GM13976 (cell line): ENCODE data around the gene ZFTA.
A peak's percentile ranks its signal among the peaks of the same experiment; 100 is the strongest.

Experiments used
- DNase-seq: peaks from one replicate; pipeline ENCODE4 v3.0.0; 2012; ENCODE audit warnings: low spot score
- in situ Hi-C: fragments of 300-500 bp; cut with MboI; formaldehyde crosslinking; loops from one replicate; pipeline ENCODE4 v1.12.0; 2022; ENCODE audit warnings: low sequenced_read_pairs, mixed read lengths, inconsistent platforms; ENCODE audit not compliant: unreplicated experiment
- TF ChIP-seq, protein P1 (sequence below): IDR thresholded peaks from 2 replicates; pipeline ENCODE4 v1.5.1; 2012; ENCODE audit warnings: borderline replicate concordance, mild to moderate bottlenecking; ENCODE audit not compliant: insufficient read depth; ENCODE audit errors: extremely low read depth, missing control alignments, control extremely low read depth

The ZFTA gene

DNA sequence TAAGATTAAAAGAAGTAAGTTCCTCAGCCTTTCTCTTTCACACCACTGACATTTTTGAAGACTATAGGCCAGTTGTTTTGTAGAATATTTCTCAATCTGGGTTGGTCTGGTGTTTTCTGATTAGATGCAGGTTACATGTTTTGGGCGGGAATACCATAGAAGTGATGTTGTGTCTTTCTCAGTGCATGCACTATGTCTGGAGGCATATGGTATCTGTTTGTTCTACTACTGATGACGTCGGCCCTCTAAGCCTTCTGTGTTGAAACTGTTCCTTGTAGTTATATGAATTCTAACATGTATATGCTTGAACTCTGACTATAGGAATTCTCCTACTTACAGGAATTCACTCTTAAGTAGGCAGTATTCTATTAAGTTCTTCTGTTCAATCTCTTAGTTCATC lies 21.6 kb downstream of the ZFTA start:
- no peak for DNase-seq
- in situ Hi-C loops = no loop called here
- TF ChIP-seq, protein P1, sequence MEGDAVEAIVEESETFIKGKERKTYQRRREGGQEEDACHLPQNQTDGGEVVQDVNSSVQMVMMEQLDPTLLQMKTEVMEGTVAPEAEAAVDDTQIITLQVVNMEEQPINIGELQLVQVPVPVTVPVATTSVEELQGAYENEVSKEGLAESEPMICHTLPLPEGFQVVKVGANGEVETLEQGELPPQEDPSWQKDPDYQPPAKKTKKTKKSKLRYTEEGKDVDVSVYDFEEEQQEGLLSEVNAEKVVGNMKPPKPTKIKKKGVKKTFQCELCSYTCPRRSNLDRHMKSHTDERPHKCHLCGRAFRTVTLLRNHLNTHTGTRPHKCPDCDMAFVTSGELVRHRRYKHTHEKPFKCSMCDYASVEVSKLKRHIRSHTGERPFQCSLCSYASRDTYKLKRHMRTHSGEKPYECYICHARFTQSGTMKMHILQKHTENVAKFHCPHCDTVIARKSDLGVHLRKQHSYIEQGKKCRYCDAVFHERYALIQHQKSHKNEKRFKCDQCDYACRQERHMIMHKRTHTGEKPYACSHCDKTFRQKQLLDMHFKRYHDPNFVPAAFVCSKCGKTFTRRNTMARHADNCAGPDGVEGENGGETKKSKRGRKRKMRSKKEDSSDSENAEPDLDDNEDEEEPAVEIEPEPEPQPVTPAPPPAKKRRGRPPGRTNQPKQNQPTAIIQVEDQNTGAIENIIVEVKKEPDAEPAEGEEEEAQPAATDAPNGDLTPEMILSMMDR = no peak

- no peak for DNase-seq
- TF ChIP-seq, protein P1 = no peak
- in situ Hi-C loops = no loop called here
Observed at GRCh38 chr11:63745304-63746170, 23.0 kb downstream of the ZFTA start.

DNA sequence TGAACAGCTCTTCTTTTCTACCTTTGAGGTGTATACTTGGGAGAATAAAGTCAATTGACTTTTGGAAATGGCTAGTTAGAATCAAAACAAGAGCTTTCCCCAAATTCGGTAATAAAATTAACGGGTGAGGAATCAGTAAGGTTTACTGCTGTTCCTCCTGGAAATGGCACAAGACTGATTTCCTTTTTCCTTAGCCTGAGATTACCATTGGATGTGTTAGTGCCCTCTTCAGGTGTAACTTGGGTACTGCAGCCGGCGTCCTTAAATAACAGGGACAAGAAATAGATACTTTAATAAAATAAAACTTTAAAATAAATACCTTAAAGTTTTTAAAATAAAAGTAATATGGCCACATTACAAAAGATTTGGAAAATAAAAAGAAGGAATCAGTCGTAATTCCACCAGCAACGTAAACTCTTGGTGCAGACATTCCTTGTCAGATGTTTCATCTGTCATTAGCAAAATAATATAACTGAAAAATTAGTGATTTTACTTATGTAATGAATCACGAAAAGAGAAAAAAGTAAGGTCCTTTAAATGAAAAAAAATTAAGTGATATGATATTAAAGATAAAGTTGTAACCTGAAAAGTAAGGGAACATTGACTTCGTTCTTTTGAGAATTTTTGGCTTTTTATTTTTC lies 29.7 kb downstream of the ZFTA start:
- in situ Hi-C loops = loop anchor here (10.0 kb wide), 1 partner anchor 264 kb away; no protein-coding TSS in a partner anchor
- TF ChIP-seq, protein P1 = peak; percentile 80
- peak; percentile 40 for DNase-seq

- TF ChIP-seq, protein P1 = no peak
- in situ Hi-C loops = loop anchor here (10.0 kb wide), 1 partner anchor 263 kb away; no protein-coding TSS in a partner anchor
- DNase-seq = no peak
Observed at GRCh38 chr11:63737718-63738117, 30.9 kb downstream of the ZFTA start.

DNA sequence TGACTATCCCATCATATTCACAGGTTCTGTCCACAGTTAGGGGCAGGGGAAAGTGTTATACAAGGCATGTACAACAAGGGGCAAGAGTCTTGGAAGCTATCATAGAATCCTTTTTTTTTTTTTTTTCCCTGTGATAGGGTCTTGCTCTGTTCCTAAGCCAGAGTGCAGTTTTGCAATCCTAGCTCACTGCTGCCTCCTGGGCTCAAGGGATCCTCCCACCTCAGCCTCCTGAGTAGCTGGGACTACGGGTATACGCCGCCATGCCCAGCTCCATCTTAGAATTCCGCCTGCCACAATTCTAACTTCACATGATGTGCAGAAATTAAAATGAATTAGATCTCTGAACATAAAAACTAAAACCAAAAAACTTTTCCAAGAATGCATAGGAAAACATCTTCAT lies 31.7 kb downstream of the ZFTA start:
- in situ Hi-C loops = loop anchor here (10.0 kb wide), 1 partner anchor 262 kb away; no protein-coding TSS in a partner anchor
- TF ChIP-seq, protein P1 = no peak
- no peak for DNase-seq

- in situ Hi-C loops = no loop called here
- TF ChIP-seq, protein P1 = no peak
- DNase-seq = no peak
Observed at GRCh38 chr11:63729326-63729725, 39.2 kb downstream of the ZFTA start.
